Stimulated activated CD8-positive, alpha-beta memory T cell treated with anti-CD3 and anti-CD28 coated beads, Interleukin-15, amount 100 ng/mL, for 48 hours (primary cell): ENCODE results near the gene RAB6B.
"Not testable (repeated sequence)": the region's sequence is repeated elsewhere in the genome, so short reads cannot be mapped to it uniquely, and the experiment has no call there.

Source experiments
- DNase-seq, 2 donors: peaks; one replicate each; pipeline ENCODE4 v3.0.0-alpha.2; 2020; ENCODE audit warnings: low read depth in 2 of 2

RAB6B gene

GRCh38 chr3:133812872-133813271 lies 82.8 kb downstream of the RAB6B start:
- no peak for DNase-seq

- DNase-seq: peak; percentile 93 to 96
These were observed 89.8 kb downstream of the RAB6B start, which contains the start of gene SRPRB for GRCh38 chr3:133805702-133806475. SRPRB (plus strand) TSS chr3:133805815; CDS start chr3:133805849, 34 bp downstream.

GRCh38 chr3:133805384-133805701 lies 90.3 kb downstream of the RAB6B start:
- DNase-seq: no peak

GRCh38 chr3:133804896-133805295 lies 90.8 kb downstream of the RAB6B start:
- no peak for DNase-seq

- no peak for DNase-seq
These were observed 92.2 kb downstream of the RAB6B start for GRCh38 chr3:133803469-133803868.

GRCh38 chr3:133799794-133800585 lies 95.7 kb downstream of the RAB6B start:
- no peak for DNase-seq

GRCh38 chr3:133797396-133798105 lies 98.1 kb downstream of the RAB6B start:
- no peak for DNase-seq

- no peak for DNase-seq
These were observed 103.4 kb downstream of the RAB6B start for GRCh38 chr3:133792171-133792763.

GRCh38 chr3:133788024-133788423 lies 107.7 kb downstream of the RAB6B start:
- no peak for DNase-seq

GRCh38 chr3:133783762-133784161 lies 111.9 kb downstream of the RAB6B start:
- DNase-seq: no peak

- no peak for DNase-seq
These were observed 113.2 kb downstream of the RAB6B start for GRCh38 chr3:133782454-133782853.

GRCh38 chr3:133781570-133781969 lies 114.1 kb downstream of the RAB6B start:
- DNase-seq: no peak

GRCh38 chr3:133780756-133781155 lies 114.9 kb downstream of the RAB6B start:
- DNase-seq: not testable (repeated sequence)

GRCh38 chr3:133779626-133780203 lies 116.0 kb downstream of the RAB6B start:
- no peak for DNase-seq

- no peak for DNase-seq
These were observed 117.7 kb downstream of the RAB6B start for GRCh38 chr3:133777807-133778568.

- DNase-seq: no peak
These were observed 118.8 kb downstream of the RAB6B start for GRCh38 chr3:133776794-133777438.

- no peak for DNase-seq
These were observed 119.8 kb downstream of the RAB6B start for GRCh38 chr3:133775835-133776234.

GRCh38 chr3:133775309-133775708 lies 120.4 kb downstream of the RAB6B start:
- DNase-seq: no peak
